Stimulated activated naive CD4-positive, alpha-beta T cell treated with Interleukin-2 at 50 U/mL for 16 hours (primary cell): Measurements from ENCODE around the gene KCNJ6.

ENCODE experiments used
- DNase-seq: peaks from one replicate; lab custom pipeline; 2025; lab: John Stamatoyannopoulos, UW

Gene KCNJ6

GRCh38 chr21:37817242-37817641 lies 99.0 kb downstream of the KCNJ6 start:
- no peak for DNase-seq

- DNase-seq, result no peak
These were observed 100.4 kb downstream of the KCNJ6 start for GRCh38 chr21:37815893-37816292.

GRCh38 chr21:37811711-37812110 lies 104.5 kb downstream of the KCNJ6 start:
- no peak for DNase-seq

GRCh38 chr21:37808261-37808660 lies 108.0 kb downstream of the KCNJ6 start:
- no peak for DNase-seq

GRCh38 chr21:37805266-37805665 lies 111.0 kb downstream of the KCNJ6 start:
- DNase-seq, result no peak

GRCh38 chr21:37804001-37804400 lies 112.3 kb downstream of the KCNJ6 start:
- no peak for DNase-seq

- DNase-seq, result no peak
These were observed 113.1 kb downstream of the KCNJ6 start for GRCh38 chr21:37803101-37803651.

GRCh38 chr21:37800456-37801061 lies 115.7 kb downstream of the KCNJ6 start:
- no peak for DNase-seq

- no peak for DNase-seq
These were observed 116.2 kb downstream of the KCNJ6 start for GRCh38 chr21:37800057-37800455.

- no peak for DNase-seq
These were observed 116.8 kb downstream of the KCNJ6 start for GRCh38 chr21:37799211-37800056.

- DNase-seq, result no peak
These were observed 118.9 kb downstream of the KCNJ6 start for GRCh38 chr21:37797403-37797802.

GRCh38 chr21:37796011-37796410 lies 120.2 kb downstream of the KCNJ6 start:
- no peak for DNase-seq

GRCh38 chr21:37793660-37794059 lies 122.6 kb downstream of the KCNJ6 start:
- DNase-seq, result no peak

- DNase-seq, result no peak
These were observed 124.2 kb downstream of the KCNJ6 start for GRCh38 chr21:37792046-37792445.

GRCh38 chr21:37790905-37791304 lies 125.4 kb downstream of the KCNJ6 start:
- no peak for DNase-seq

- no peak for DNase-seq
These were observed 127.8 kb downstream of the KCNJ6 start for GRCh38 chr21:37788503-37788902.

GRCh38 chr21:37787456-37787855 lies 128.8 kb downstream of the KCNJ6 start:
- DNase-seq, result no peak

- no peak for DNase-seq
These were observed 131.5 kb downstream of the KCNJ6 start for GRCh38 chr21:37784591-37785318.

- no peak for DNase-seq
These were observed 133.2 kb downstream of the KCNJ6 start for GRCh38 chr21:37783016-37783415.

GRCh38 chr21:37780991-37781983 lies 135.0 kb downstream of the KCNJ6 start:
- DNase-seq, result no peak

GRCh38 chr21:37771181-37771580 lies 145.1 kb downstream of the KCNJ6 start:
- DNase-seq, result no peak
